Mesendoderm (in vitro differentiated cells): ENCODE data around the gene SV2C.

ENCODE experiments used
- DNase-seq: peaks from one replicate; pipeline ENCODE4 v3.0.0; 2013
- H2AK5ac ChIP-seq: 2 replicates; pipeline ENCODE4 v1.6.1; 2013; ENCODE audit warnings: low read length, inconsistent platforms
- H2BK120ac ChIP-seq: 2 replicates; pipeline ENCODE4 v1.6.1; 2013; ENCODE audit warnings: low read depth, mild to moderate bottlenecking, low read length, moderate library complexity, mixed read lengths
- H2BK15ac ChIP-seq: replicated peaks from 2 replicates; pipeline ENCODE4 v1.6.1; 2013; ENCODE audit warnings: low read depth, mild to moderate bottlenecking, moderate library complexity
- H2BK5ac ChIP-seq: 2 replicates; pipeline ENCODE4 v1.6.1; 2013; ENCODE audit warnings: low read length, inconsistent platforms
- H3K18ac ChIP-seq: 2 replicates; pipeline ENCODE4 v1.6.1; 2013; ENCODE audit warnings: mild to moderate bottlenecking, low read length, mixed read lengths
- H3K23ac ChIP-seq: one replicate; pipeline ENCODE4 v1.6.1; 2013; ENCODE audit warnings: low read length
- H3K27ac ChIP-seq: 2 replicates; pipeline ENCODE4 v1.5.1; 2013; ENCODE audit warnings: low read depth, mild to moderate bottlenecking, inconsistent platforms, low read length, moderate library complexity
- H3K27me3 ChIP-seq: 2 replicates; pipeline ENCODE4 v1.6.1; 2013; ENCODE audit warnings: low read length, control low read depth, mild to moderate bottlenecking, inconsistent platforms; ENCODE audit not compliant: insufficient read depth, poor library complexity
- H3K36me3 ChIP-seq: 2 replicates; pipeline ENCODE4 v1.6.1; 2013; ENCODE audit warnings: low read length, inconsistent platforms; ENCODE audit not compliant: control insufficient read depth, insufficient read depth
- H3K4ac ChIP-seq: one replicate; pipeline ENCODE4 v1.6.1; 2013; ENCODE audit warnings: low read depth, mild to moderate bottlenecking, low read length, moderate library complexity
- H3K4me1 ChIP-seq: 2 replicates; pipeline ENCODE4 v1.6.1; 2013; ENCODE audit warnings: low read depth, low read length, inconsistent platforms; ENCODE audit not compliant: control insufficient read depth
- H3K4me2 ChIP-seq: 2 replicates; pipeline ENCODE4 v1.6.1; 2013; ENCODE audit warnings: low read length
- H3K4me3 ChIP-seq: 2 replicates; pipeline ENCODE4 v1.5.1; 2013; ENCODE audit warnings: mild to moderate bottlenecking, low read length
- H3K56ac ChIP-seq: one replicate; pipeline ENCODE4 v1.6.1; 2013; ENCODE audit warnings: low read length
- H3K79me1 ChIP-seq: 2 replicates; pipeline ENCODE4 v1.6.1; 2013; ENCODE audit warnings: low read length, inconsistent platforms
- H3K79me2 ChIP-seq: 2 replicates; pipeline ENCODE4 v1.6.1; 2013; ENCODE audit warnings: mild to moderate bottlenecking, low read length; ENCODE audit not compliant: control insufficient read depth, insufficient read depth
- H3K9ac ChIP-seq: 2 replicates; pipeline ENCODE4 v1.6.1; 2013; ENCODE audit warnings: low read length, inconsistent platforms
- H4K5ac ChIP-seq: one replicate; pipeline ENCODE4 v1.6.1; 2013; ENCODE audit warnings: low read length
- H4K8ac ChIP-seq: one replicate; pipeline ENCODE4 v1.6.1; 2013; ENCODE audit warnings: low read depth, mild to moderate bottlenecking, control low read depth, low read length, moderate library complexity
- WGBS: extraction: QIAGEN DNeasy Blood & Tissue Kit; methylation state at CpG from one replicate; pipeline ENCODE4 v1.1.7; 2013; ENCODE audit warnings: low lambda C conversion rate, missing lambda C conversion rate; ENCODE audit not compliant: insufficient coverage; ENCODE audit errors: extremely low coverage; 5-methylcytosine and 5-hydroxymethylcytosine counted together

SV2C gene

GRCh38 chr5:76351577-76351976 lies 268.4 kb downstream of the SV2C start:
- no peaks in the 10 kb centered on the region for H3K79me1 ChIP-seq
- H3K4me3 ChIP-seq = no peak overlapping the region
- H4K5ac ChIP-seq = no peak overlapping the region
- H3K23ac ChIP-seq = no peak overlapping the region
- H3K27me3 ChIP-seq = no peaks in the 10 kb centered on the region
- DNase-seq = no peak
- H4K8ac ChIP-seq = no peak overlapping the region
- H2BK15ac ChIP-seq = no peak overlapping the region
- H3K4me2 ChIP-seq = no peak overlapping the region
- no peak overlapping the region for H3K4ac ChIP-seq
- no peaks in the 10 kb centered on the region for H3K79me2 ChIP-seq
- H3K56ac ChIP-seq = no peak overlapping the region
- no peak overlapping the region for H2BK120ac ChIP-seq
- no peak overlapping the region for H3K18ac ChIP-seq
- H2AK5ac ChIP-seq = no peak overlapping the region
- H2BK5ac ChIP-seq = no peak overlapping the region
- H3K36me3 ChIP-seq = no peaks in the 10 kb centered on the region
- H3K9ac ChIP-seq = no peak overlapping the region
- no CpG with 5 or more reads among the region's 8 CpGs for WGBS
- H3K4me1 ChIP-seq = no peaks in the 10 kb centered on the region
- no peak overlapping the region for H3K27ac ChIP-seq

GRCh38 chr5:76356887-76357286 lies 273.7 kb downstream of the SV2C start:
- no peaks in the 10 kb centered on the region for H3K27me3 ChIP-seq
- H3K27ac ChIP-seq = no peak overlapping the region
- no peaks in the 10 kb centered on the region for H3K4me1 ChIP-seq
- no peaks in the 10 kb centered on the region for H3K79me1 ChIP-seq
- WGBS = no CpG with 5 or more reads among the region's 5 CpGs
- H3K23ac ChIP-seq = no peak overlapping the region
- H2BK5ac ChIP-seq = no peak overlapping the region
- H4K8ac ChIP-seq = no peak overlapping the region
- no peak overlapping the region for H2BK120ac ChIP-seq
- no peak for DNase-seq
- H2AK5ac ChIP-seq = no peak overlapping the region
- no peak overlapping the region for H3K4me3 ChIP-seq
- no peak overlapping the region for H2BK15ac ChIP-seq
- H3K18ac ChIP-seq = no peak overlapping the region
- H3K36me3 ChIP-seq = no peaks in the 10 kb centered on the region
- H3K56ac ChIP-seq = no peak overlapping the region
- no peak overlapping the region for H3K9ac ChIP-seq
- H3K4me2 ChIP-seq = no peak overlapping the region
- H3K79me2 ChIP-seq = no peaks in the 10 kb centered on the region
- H3K4ac ChIP-seq = no peak overlapping the region
- H4K5ac ChIP-seq = no peak overlapping the region

- H2BK5ac ChIP-seq = no peak overlapping the region
- H3K4me1 ChIP-seq = no peaks in the 10 kb centered on the region
- no peaks in the 10 kb centered on the region for H3K79me1 ChIP-seq
- no peak overlapping the region for H3K4ac ChIP-seq
- no peaks in the 10 kb centered on the region for H3K36me3 ChIP-seq
- H3K79me2 ChIP-seq = no peaks in the 10 kb centered on the region
- no peak overlapping the region for H3K4me2 ChIP-seq
- no peak overlapping the region for H2BK120ac ChIP-seq
- no peak overlapping the region for H3K23ac ChIP-seq
- DNase-seq = no peak
- no peak overlapping the region for H4K5ac ChIP-seq
- H3K9ac ChIP-seq = no peak overlapping the region
- no peak overlapping the region for H4K8ac ChIP-seq
- H3K27ac ChIP-seq = no peak overlapping the region
- no peak overlapping the region for H2BK15ac ChIP-seq
- peak overlapping the region; percentile 23 for H3K18ac ChIP-seq
- no peak overlapping the region for H3K4me3 ChIP-seq
- no peak overlapping the region for H3K56ac ChIP-seq
- no CpG with 5 or more reads among the region's 17 CpGs for WGBS
- no peak overlapping the region for H2AK5ac ChIP-seq
- H3K27me3 ChIP-seq = no peaks in the 10 kb centered on the region
Measured at GRCh38 chr5:76363352-76364225, 280.4 kb downstream of the SV2C start.

GRCh38 chr5:76364226-76364589 lies 281.0 kb downstream of the SV2C start:
- no peak overlapping the region for H3K4me3 ChIP-seq
- no peak overlapping the region for H3K27ac ChIP-seq
- no peak overlapping the region for H3K56ac ChIP-seq
- no peak overlapping the region for H3K9ac ChIP-seq
- H3K18ac ChIP-seq = no peak overlapping the region
- no peak for DNase-seq
- no peak overlapping the region for H4K8ac ChIP-seq
- no peaks in the 10 kb centered on the region for H3K36me3 ChIP-seq
- no peaks in the 10 kb centered on the region for H3K4me1 ChIP-seq
- H3K79me1 ChIP-seq = no peaks in the 10 kb centered on the region
- no peaks in the 10 kb centered on the region for H3K79me2 ChIP-seq
- no peak overlapping the region for H3K4ac ChIP-seq
- no peak overlapping the region for H2BK5ac ChIP-seq
- WGBS = no CpG with 5 or more reads among the region's 2 CpGs
- H3K23ac ChIP-seq = no peak overlapping the region
- H3K27me3 ChIP-seq = no peaks in the 10 kb centered on the region
- H4K5ac ChIP-seq = no peak overlapping the region
- H2BK120ac ChIP-seq = no peak overlapping the region
- no peak overlapping the region for H3K4me2 ChIP-seq
- no peak overlapping the region for H2BK15ac ChIP-seq
- no peak overlapping the region for H2AK5ac ChIP-seq

GRCh38 chr5:76365561-76365960 lies 282.4 kb downstream of the SV2C start:
- no peak overlapping the region for H2BK5ac ChIP-seq
- H3K79me2 ChIP-seq = no peaks in the 10 kb centered on the region
- H3K56ac ChIP-seq = no peak overlapping the region
- H4K8ac ChIP-seq = no peak overlapping the region
- no peaks in the 10 kb centered on the region for H3K36me3 ChIP-seq
- H3K18ac ChIP-seq = no peak overlapping the region
- H3K27ac ChIP-seq = no peak overlapping the region
- no peak overlapping the region for H3K23ac ChIP-seq
- no peak overlapping the region for H2AK5ac ChIP-seq
- no peak overlapping the region for H3K4ac ChIP-seq
- no peak for DNase-seq
- H3K4me1 ChIP-seq = no peaks in the 10 kb centered on the region
- H2BK15ac ChIP-seq = no peak overlapping the region
- H2BK120ac ChIP-seq = no peak overlapping the region
- H4K5ac ChIP-seq = no peak overlapping the region
- no peaks in the 10 kb centered on the region for H3K79me1 ChIP-seq
- H3K27me3 ChIP-seq = no peaks in the 10 kb centered on the region
- no peak overlapping the region for H3K4me2 ChIP-seq
- no peak overlapping the region for H3K9ac ChIP-seq
- H3K4me3 ChIP-seq = no peak overlapping the region

- no peaks in the 10 kb centered on the region for H3K79me1 ChIP-seq
- H3K56ac ChIP-seq = no peak overlapping the region
- no peak overlapping the region for H3K18ac ChIP-seq
- H4K5ac ChIP-seq = no peak overlapping the region
- H2BK5ac ChIP-seq = no peak overlapping the region
- DNase-seq = no peak
- no peak overlapping the region for H4K8ac ChIP-seq
- H3K9ac ChIP-seq = no peak overlapping the region
- H3K23ac ChIP-seq = no peak overlapping the region
- no peaks in the 10 kb centered on the region for H3K36me3 ChIP-seq
- no peak overlapping the region for H3K4ac ChIP-seq
- no peak overlapping the region for H3K4me2 ChIP-seq
- H2BK15ac ChIP-seq = peak overlapping the region; percentile 27
- no CpG with 5 or more reads among the region's 2 CpGs for WGBS
- no peak overlapping the region for H2AK5ac ChIP-seq
- no peaks in the 10 kb centered on the region for H3K27me3 ChIP-seq
- H3K79me2 ChIP-seq = no peaks in the 10 kb centered on the region
- no peak overlapping the region for H3K27ac ChIP-seq
- no peak overlapping the region for H2BK120ac ChIP-seq
- no peak overlapping the region for H3K4me3 ChIP-seq
- H3K4me1 ChIP-seq = no peaks in the 10 kb centered on the region
Measured at GRCh38 chr5:76366596-76366995, 283.4 kb downstream of the SV2C start.
